H9 (cell line): ENCODE data around the gene MOCOS. TPM values are rescaled to one million over a fixed set of nuclear protein-coding genes. Genes with fewer than 3 reads are reported as not detected.

Source experiments
- DNase-seq: peaks from one replicate; pipeline ENCODE4 v3.0.0-alpha.2; 2017
- H2AFZ ChIP-seq: one replicate; pipeline ENCODE4 v1.6.1; 2013; ENCODE audit warnings: mild to moderate bottlenecking, low read length, control low read depth, moderate library complexity
- H2AK5ac ChIP-seq: 2 replicates; pipeline ENCODE4 v1.6.1; 2013; ENCODE audit warnings: low read length, control low read depth, mixed read lengths; ENCODE audit not compliant: insufficient read length
- H2BK120ac ChIP-seq: one replicate; pipeline ENCODE4 v1.6.1; 2013; ENCODE audit warnings: low read depth, mild to moderate bottlenecking, low read length, control low read depth, inconsistent platforms; ENCODE audit not compliant: poor library complexity, severe bottlenecking
- H2BK12ac ChIP-seq: 2 replicates; pipeline ENCODE4 v1.6.1; 2013; ENCODE audit warnings: low read length, control low read depth, mixed read lengths, low read depth; ENCODE audit not compliant: insufficient read length
- H2BK15ac ChIP-seq: 2 replicates; pipeline ENCODE4 v1.6.1; 2013; ENCODE audit warnings: low read depth, low read length, control low read depth
- H2BK20ac ChIP-seq: one replicate; pipeline ENCODE4 v1.6.1; 2013; ENCODE audit warnings: low read depth, mild to moderate bottlenecking, low read length, control low read depth, inconsistent platforms; ENCODE audit not compliant: poor library complexity, severe bottlenecking
- H2BK5ac ChIP-seq: 2 replicates; pipeline ENCODE4 v1.6.1; 2013; ENCODE audit warnings: low read length, control low read depth, mixed read lengths; ENCODE audit not compliant: insufficient read length
- H3K14ac ChIP-seq: 2 replicates; pipeline ENCODE4 v1.6.1; 2013; ENCODE audit warnings: low read length, control low read depth; ENCODE audit not compliant: insufficient read depth
- H3K18ac ChIP-seq: 2 replicates; pipeline ENCODE4 v1.6.1; 2013; ENCODE audit warnings: low read depth, mild to moderate bottlenecking, mixed read lengths, low read length, control low read depth; ENCODE audit not compliant: insufficient read length
- H3K23ac ChIP-seq: 2 replicates; pipeline ENCODE4 v1.6.1; 2013; ENCODE audit warnings: low read length, control low read depth, mixed read lengths, low read depth; ENCODE audit not compliant: insufficient read length
- H3K23me2 ChIP-seq: 2 replicates; pipeline ENCODE4 v1.6.1; 2013; ENCODE audit warnings: low read depth, mild to moderate bottlenecking, mixed read lengths, low read length, control low read depth; ENCODE audit not compliant: insufficient read length, poor library complexity, severe bottlenecking
- H3K27ac ChIP-seq: 2 replicates; pipeline ENCODE4 v1.5.1; 2013; ENCODE audit warnings: low read length, control low read depth, mixed read lengths, low read depth; ENCODE audit not compliant: insufficient read length
- H3K27me3 ChIP-seq: 2 replicates; pipeline ENCODE4 v1.6.1; 2013; ENCODE audit warnings: low read length, control low read depth, inconsistent platforms; ENCODE audit not compliant: insufficient read depth
- H3K4ac ChIP-seq: 2 replicates; pipeline ENCODE4 v1.6.1; 2013; ENCODE audit warnings: low read depth, mild to moderate bottlenecking, control low read depth, inconsistent platforms, low read length, moderate library complexity
- H3K4me1 ChIP-seq: 2 replicates; pipeline ENCODE4 v1.6.1; 2013; ENCODE audit warnings: low read length, control low read depth, inconsistent platforms; ENCODE audit not compliant: insufficient read depth
- H3K4me2 ChIP-seq: 2 replicates; pipeline ENCODE4 v1.6.1; 2013; ENCODE audit warnings: low read length, control low read depth, mixed read lengths; ENCODE audit not compliant: insufficient read length, insufficient read depth
- H3K56ac ChIP-seq: 2 replicates; pipeline ENCODE4 v1.6.1; 2013; ENCODE audit warnings: low read depth, mild to moderate bottlenecking, mixed read lengths, low read length, control low read depth; ENCODE audit not compliant: insufficient read length
- H3K79me1 ChIP-seq: 2 replicates; pipeline ENCODE4 v1.6.1; 2013; ENCODE audit warnings: low read depth, mild to moderate bottlenecking, moderate library complexity, low read length, control low read depth, inconsistent platforms; ENCODE audit not compliant: insufficient read depth, poor library complexity, severe bottlenecking
- H3K79me2 ChIP-seq: 2 replicates; pipeline ENCODE4 v1.6.1; 2013; ENCODE audit warnings: low read length, control low read depth, inconsistent platforms; ENCODE audit not compliant: insufficient read depth
- H3K9ac ChIP-seq: 2 replicates; pipeline ENCODE4 v1.6.1; 2013; ENCODE audit warnings: low read length, control low read depth, mixed read lengths; ENCODE audit not compliant: insufficient read length; ENCODE audit errors: extremely low read depth
- H3K9me3 ChIP-seq: one replicate; pipeline ENCODE4 v1.6.1; 2013; ENCODE audit warnings: low read depth, low read length, inconsistent platforms; ENCODE audit not compliant: control insufficient read depth
- H3T11ph ChIP-seq: one replicate; pipeline ENCODE4 v1.6.1; 2013; ENCODE audit warnings: mild to moderate bottlenecking, low read length, control low read depth, inconsistent platforms
- H4K20me1 ChIP-seq: one replicate; pipeline ENCODE4 v1.6.1; 2013; ENCODE audit not compliant: control insufficient read depth, insufficient read length, insufficient read depth
- H4K5ac ChIP-seq: 2 replicates; pipeline ENCODE4 v1.6.1; 2013; ENCODE audit warnings: low read depth, mild to moderate bottlenecking, mixed read lengths, low read length, control low read depth; ENCODE audit not compliant: insufficient read length
- H4K8ac ChIP-seq: replicated peaks from 2 replicates; pipeline ENCODE4 v1.6.1; 2013; ENCODE audit warnings: low read length, control low read depth, mixed read lengths, low read depth; ENCODE audit not compliant: insufficient read length
- H4K91ac ChIP-seq: 2 replicates; pipeline ENCODE4 v1.6.1; 2013; ENCODE audit warnings: low read depth, mild to moderate bottlenecking, moderate library complexity, mixed read lengths, low read length, control low read depth; ENCODE audit not compliant: insufficient read length
- H3K27ac Mint-ChIP-seq, 3 experiments: 2 replicates in 2 of 3; 3 replicates in 1 of 3; pipeline ENCODE4 v1.8.0; 2020 to 2021; ENCODE audit warnings: mixed read lengths in 3 of 3, mild to moderate bottlenecking in 1 of 3, moderate library complexity in 1 of 3
- H3K27me3 Mint-ChIP-seq: 2 replicates; pipeline ENCODE4 v1.8.0; 2021; ENCODE audit warnings: low read depth, mild to moderate bottlenecking, moderate library complexity, mixed read lengths
- H3K36me3 Mint-ChIP-seq, 3 experiments: 2 replicates in 2 of 3; 3 replicates in 1 of 3; pipeline ENCODE4 v1.8.0; 2020 to 2021; ENCODE audit warnings: low read depth in 3 of 3, mixed read lengths in 3 of 3; ENCODE audit not compliant: insufficient read depth in 1 of 3
- H3K4me1 Mint-ChIP-seq, 2 experiments: 2 replicates each; pipeline ENCODE4 v1.8.0; 2020; ENCODE audit warnings: mixed read lengths in 2 of 2
- H3K4me3 Mint-ChIP-seq, 2 experiments: 2 replicates in 1 of 2; 3 replicates in 1 of 2; pipeline ENCODE4 v1.8.0; 2020 to 2021; ENCODE audit warnings: mild to moderate bottlenecking in 2 of 2, mixed read lengths in 2 of 2, moderate library complexity in 1 of 2
- H3K9me3 Mint-ChIP-seq, 2 experiments: 2 replicates in 1 of 2; 3 replicates in 1 of 2; pipeline ENCODE4 v1.8.0; 2020; ENCODE audit warnings: mild to moderate bottlenecking in 2 of 2, mixed read lengths in 2 of 2, moderate library complexity in 1 of 2
- CTCF ChIP-seq: fragments of 200-600 bp; sonication (generic); conservative IDR thresholded peaks from 3 replicates; pipeline ENCODE4 v1.8.0; 2021; ENCODE audit warnings: antibody characterized with exemption, mild to moderate bottlenecking
- WGBS: extraction: QIAGEN DNeasy Blood & Tissue Kit; methylation state at CpG from one replicate; pipeline ENCODE4 v1.1.7; 2013; ENCODE audit warnings: missing lambda C conversion rate, low lambda C conversion rate, mixed read lengths; ENCODE audit not compliant: insufficient read length; ENCODE audit errors: extremely low coverage; 5-methylcytosine and 5-hydroxymethylcytosine counted together
- total RNA-seq: library from RNA; stranded (reverse); gene quantifications from 2 replicates; pipeline ENCODE4 v1.2.1, GENCODE V29; 2021

The MOCOS gene
- total RNA-seq, 1 experiment from 2014 or later, result 6.0 TPM

- H3K27me3 Mint-ChIP-seq, result peaks cover 40% of the 10 kb centered on the region
- no peaks in the 10 kb centered on the region for H4K20me1 ChIP-seq
- no peak overlapping the region for H2BK20ac ChIP-seq
- DNase-seq, result no peak
- H3K9me3 ChIP-seq, result no peaks in the 10 kb centered on the region
- H2BK120ac ChIP-seq, result no peak overlapping the region
- H2BK15ac ChIP-seq, result no peak overlapping the region
- no peak overlapping the region for H3K56ac ChIP-seq
- no peak overlapping the region for H4K8ac ChIP-seq
- peaks cover 11% of the 10 kb centered on the region for H3K23me2 ChIP-seq
- H3K27ac ChIP-seq, result no peak overlapping the region
- H3K4me3 Mint-ChIP-seq, result peak overlapping the region in 1 of 2 experiments; percentile 28; a peak in 1 of 5 replicates
- no peak for TF ChIP-seq CTCF
- no peak overlapping the region for H4K5ac ChIP-seq
- H2AK5ac ChIP-seq, result no peak overlapping the region
- no peak overlapping the region for H4K91ac ChIP-seq
- H3K4me1 Mint-ChIP-seq, result peaks cover 31 to 33% of the 10 kb centered on the region in 2 experiments
- H3K14ac ChIP-seq, result no peak overlapping the region
- H3K4me2 ChIP-seq, result no peak overlapping the region
- peaks cover 3% of the 10 kb centered on the region; the same call in 1 of the 2 replicates for H3K79me2 ChIP-seq
- peaks cover 4% of the 10 kb centered on the region; the same call in 1 of the 2 replicates for H3K4me1 ChIP-seq
- H3K36me3 Mint-ChIP-seq, result peaks cover 5 to 7% (median 5%) of the 10 kb centered on the region in 3 experiments; a peak in 6 of 7 replicates
- no peak overlapping the region for H3K9ac ChIP-seq
- no peak overlapping the region for H3K4ac ChIP-seq
- WGBS, result no CpG with 5 or more reads among the region's 4 CpGs
- no peak overlapping the region for H2BK5ac ChIP-seq
- H3K79me1 ChIP-seq, result no peaks in the 10 kb centered on the region
- no peak overlapping the region for H3K23ac ChIP-seq
- H3K9me3 Mint-ChIP-seq, result no peaks in the 10 kb centered on the region
- H3T11ph ChIP-seq, result no peak overlapping the region
- H3K27me3 ChIP-seq, result peaks cover 5% of the 10 kb centered on the region; the same call in 1 of the 2 replicates
- no peak overlapping the region for H2BK12ac ChIP-seq
- no peak overlapping the region for H3K27ac Mint-ChIP-seq
- no peak overlapping the region for H2AFZ ChIP-seq
- no peak overlapping the region for H3K18ac ChIP-seq
Measured at GRCh38 chr18:36189486-36189885, 2.2 kb downstream of the MOCOS start.
